ENCODE results near the gene TATDN3. TPM values are rescaled to one million over a fixed set of nuclear protein-coding genes. Genes with fewer than 3 reads are reported as not detected.
"Not testable (repeated sequence)": the region's sequence is repeated elsewhere in the genome, so short reads cannot be mapped to it uniquely, and the experiment has no call there.

TATDN3 gene
- total RNA-seq, 1 donor from 2014 or later = 21.7 TPM

- no peaks in the 10 kb centered on the region for H3K36me3 ChIP-seq (ENCODE audit: control insufficient read depth, insufficient read depth, low read length)
- no peak for TF ChIP-seq CTCF (IDR thresholded peaks at IDR 0.05; ENCODE audit: insufficient read depth, low read length, poor library complexity, severe bottlenecking)
- no peaks in the 10 kb centered on the region for H3K27me3 ChIP-seq (ENCODE audit: control insufficient read depth, insufficient read depth, low read length)
- no peak for DNase-seq (ENCODE audit: low read depth)
- no peak overlapping the region for H3K4me3 ChIP-seq (ENCODE audit: low read depth, low read length)
Observed at GRCh38 chr1:212825798-212826452, 34.2 kb downstream of the TATDN3 start.

GRCh38 chr1:212827171-212827776 lies 35.6 kb downstream of the TATDN3 start:
- DNase-seq (ENCODE audit: low read depth) = no peak
- no peaks in the 10 kb centered on the region for H3K36me3 ChIP-seq (ENCODE audit: control insufficient read depth, insufficient read depth, low read length)
- TF ChIP-seq CTCF (IDR thresholded peaks at IDR 0.05; ENCODE audit: insufficient read depth, low read length, poor library complexity, severe bottlenecking) = no peak

GRCh38 chr1:212827831-212828278 lies 36.2 kb downstream of the TATDN3 start:
- DNase-seq (ENCODE audit: low read depth) = no peak
- Histone ChIP-seq H3K4me3 (ENCODE audit: low read depth, low read length) (no peak overlapping the region), H3K36me3 (ENCODE audit: control insufficient read depth, insufficient read depth, low read length) (no peaks in the 10 kb centered on the region), H3K27me3 (ENCODE audit: control insufficient read depth, insufficient read depth, low read length) (no peaks in the 10 kb centered on the region)
- no peak for TF ChIP-seq CTCF (IDR thresholded peaks at IDR 0.05; ENCODE audit: insufficient read depth, low read length, poor library complexity, severe bottlenecking)

More at GRCh38 chr1:212827171-212827776, 35.6 kb downstream of the TATDN3 start:
- Histone ChIP-seq H3K4me3 (ENCODE audit: low read depth, low read length) (no peak overlapping the region), H3K27me3 (ENCODE audit: control insufficient read depth, insufficient read depth, low read length) (no peaks in the 10 kb centered on the region)

- no peak overlapping the region for H3K4me3 ChIP-seq (ENCODE audit: low read depth, low read length)
- no peaks in the 10 kb centered on the region for H3K36me3 ChIP-seq (ENCODE audit: control insufficient read depth, insufficient read depth, low read length)
- no peak for DNase-seq (ENCODE audit: low read depth)
- H3K27me3 ChIP-seq (ENCODE audit: control insufficient read depth, insufficient read depth, low read length) = no peaks in the 10 kb centered on the region
- no peak for TF ChIP-seq CTCF (IDR thresholded peaks at IDR 0.05; ENCODE audit: insufficient read depth, low read length, poor library complexity, severe bottlenecking)
Observed at GRCh38 chr1:212828395-212828794, 36.7 kb downstream of the TATDN3 start.

- H3K27me3 ChIP-seq (ENCODE audit: control insufficient read depth, insufficient read depth, low read length); H3K4me3 ChIP-seq (ENCODE audit: low read depth, low read length); H3K36me3 ChIP-seq (ENCODE audit: control insufficient read depth, insufficient read depth, low read length): not testable (repeated sequence)
- peak; percentile 7 for DNase-seq (ENCODE audit: low read depth)
Observed at GRCh38 chr1:212833211-212834207, 41.8 kb downstream of the TATDN3 start.

- Histone ChIP-seq H3K36me3 (ENCODE audit: control insufficient read depth, insufficient read depth, low read length) (no peaks in the 10 kb centered on the region), H3K4me3 (ENCODE audit: low read depth, low read length) (no peak overlapping the region), H3K27me3 (ENCODE audit: control insufficient read depth, insufficient read depth, low read length) (no peaks in the 10 kb centered on the region)
- DNase-seq (ENCODE audit: low read depth) = no peak
- TF ChIP-seq CTCF (IDR thresholded peaks at IDR 0.05; ENCODE audit: insufficient read depth, low read length, poor library complexity, severe bottlenecking) = no peak
Observed at GRCh38 chr1:212838145-212838544, 46.5 kb downstream of the TATDN3 start.

- H3K4me3 ChIP-seq (ENCODE audit: low read depth, low read length); H3K27me3 ChIP-seq (ENCODE audit: control insufficient read depth, insufficient read depth, low read length); H3K36me3 ChIP-seq (ENCODE audit: control insufficient read depth, insufficient read depth, low read length); DNase-seq (ENCODE audit: low read depth): not testable (repeated sequence)
Observed at GRCh38 chr1:212844521-212844920, 52.8 kb downstream of the TATDN3 start.
